Erythroblast (primary cell): Measurements from ENCODE around the gene CXorf58.

Experiments
- GATA1 ChIP-seq: IDR thresholded peaks from 2 replicates; pipeline ENCODE4 v1.6.1; 2011; ENCODE audit warnings: low read depth, mild to moderate bottlenecking, control low read depth, low read length, moderate library complexity
- POLR2A ChIP-seq: IDR thresholded peaks from 2 replicates; pipeline ENCODE4 v1.6.1; 2011; ENCODE audit warnings: mild to moderate bottlenecking, low read length

DNA sequence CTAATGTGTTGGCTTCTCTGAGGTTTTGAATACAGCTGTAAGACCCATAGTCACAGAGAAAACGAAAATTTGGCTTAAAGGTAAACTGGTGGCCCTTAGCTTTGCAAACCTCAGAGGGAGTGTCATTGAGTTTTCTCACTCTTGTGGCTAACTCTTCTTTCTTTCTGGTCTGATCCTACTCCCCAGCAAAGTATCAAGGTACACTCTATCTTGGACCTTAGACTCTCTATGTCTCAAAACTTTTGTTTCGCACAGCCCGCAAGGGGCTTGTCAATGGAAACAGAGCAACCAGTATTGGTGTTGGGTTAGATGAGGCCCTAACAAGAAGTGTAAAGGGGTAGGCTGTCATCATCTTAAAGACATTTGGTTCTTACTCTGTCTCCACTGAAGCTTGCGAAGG, 19.9 kb upstream of the CXorf58 start:
- TF ChIP-seq POLR2A (no peak), GATA1 (no peak)
